Globus pallidus (tissue), 1 donor: ENCODE results near the gene RGS1.
"Not testable (repeated sequence)": the region's sequence is repeated elsewhere in the genome, so short reads cannot be mapped to it uniquely, and the experiment has no call there.

Source experiments
- DNase-seq: peaks from one replicate; pipeline ENCODE4 v3.0.0-alpha.2; 2015; ENCODE audit warnings: low spot score

The RGS1 gene, protein sequence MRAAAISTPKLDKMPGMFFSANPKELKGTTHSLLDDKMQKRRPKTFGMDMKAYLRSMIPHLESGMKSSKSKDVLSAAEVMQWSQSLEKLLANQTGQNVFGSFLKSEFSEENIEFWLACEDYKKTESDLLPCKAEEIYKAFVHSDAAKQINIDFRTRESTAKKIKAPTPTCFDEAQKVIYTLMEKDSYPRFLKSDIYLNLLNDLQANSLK

DNA sequence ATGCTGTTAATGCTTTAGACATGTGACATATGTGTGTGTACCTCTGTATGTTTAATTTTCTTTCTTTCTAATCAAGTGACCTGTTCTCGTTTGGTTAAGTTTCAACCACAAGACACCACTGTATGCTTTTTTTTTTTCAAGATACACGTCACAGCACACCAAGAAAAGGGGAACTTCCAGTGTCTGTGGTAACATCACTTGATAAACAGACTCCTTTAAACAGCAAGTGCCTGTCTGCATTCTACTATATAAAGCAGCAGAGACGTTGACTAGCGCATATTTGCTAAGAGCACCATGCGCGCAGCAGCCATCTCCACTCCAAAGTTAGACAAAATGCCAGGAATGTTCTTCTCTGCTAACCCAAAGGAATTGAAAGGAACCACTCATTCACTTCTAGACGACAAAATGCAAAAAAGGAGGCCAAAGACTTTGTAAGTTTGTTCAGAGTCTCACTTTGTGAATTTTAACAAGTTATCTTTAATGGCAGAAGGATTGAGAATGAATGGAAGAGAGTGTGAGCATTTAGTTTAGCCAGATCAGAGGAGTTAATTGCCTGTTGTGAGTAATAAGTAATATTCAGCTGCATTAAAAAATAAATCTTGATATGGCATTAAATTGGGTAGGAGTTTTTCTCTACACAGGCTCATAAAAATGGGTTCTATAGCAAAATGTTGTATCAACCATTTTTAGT lies at the start of gene RGS1:
Gene RGS1 (plus strand): TSS at position 275 of the 691 bp plus-strand sequence. CDS start 20 bp downstream, at position 295.
- DNase-seq, result peak; percentile 60

DNA sequence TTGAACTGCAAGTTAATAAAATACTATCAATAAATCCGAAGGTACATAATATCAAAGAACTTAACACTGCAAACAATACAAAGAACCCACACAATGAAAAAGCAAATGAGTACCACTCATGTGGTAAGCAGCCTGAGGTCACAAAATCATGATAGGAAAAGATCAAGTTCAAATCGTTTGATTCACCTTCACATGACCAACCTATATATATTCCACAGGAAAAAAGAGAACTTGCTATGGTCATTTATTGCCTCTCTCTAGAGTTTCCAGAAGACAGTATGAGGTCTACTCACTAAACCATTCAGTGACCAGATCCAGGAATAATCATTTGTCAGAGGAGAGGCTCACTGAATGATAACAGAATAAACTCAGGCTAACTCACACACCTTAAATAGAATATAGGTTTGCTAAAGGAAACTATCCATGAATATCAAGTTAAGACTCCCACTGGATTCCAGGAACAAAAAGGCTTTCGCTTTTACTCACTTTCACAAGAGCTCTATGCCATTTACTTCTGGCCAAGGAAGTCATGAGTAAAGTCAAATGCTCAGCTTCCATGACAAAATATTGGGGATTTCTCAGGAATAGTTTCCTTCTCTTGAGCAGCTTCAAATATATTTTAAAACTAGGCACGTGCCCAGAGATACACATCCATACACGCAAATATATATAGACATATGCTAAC lies 48.3 kb upstream of the RGS1 start:
- no peak for DNase-seq

DNA sequence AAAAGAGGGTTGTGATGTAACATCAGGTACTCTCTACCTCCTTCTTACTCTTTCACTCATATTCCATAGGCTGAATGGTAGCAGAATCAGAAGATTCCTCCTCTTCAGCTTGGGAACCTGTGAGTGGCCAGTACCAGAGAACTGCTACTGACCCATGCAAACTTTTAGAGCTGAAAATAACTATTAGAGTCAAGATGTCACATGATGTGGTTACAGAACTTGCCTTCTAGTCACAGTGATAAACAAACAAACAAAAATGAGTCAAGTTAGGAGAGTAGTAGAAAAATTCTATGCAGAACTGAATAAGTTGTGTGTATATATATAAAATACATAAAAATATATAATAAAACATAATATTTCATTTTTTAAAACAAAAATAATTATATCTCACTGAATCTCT lies 47.6 kb upstream of the RGS1 start:
- no peak for DNase-seq

DNA sequence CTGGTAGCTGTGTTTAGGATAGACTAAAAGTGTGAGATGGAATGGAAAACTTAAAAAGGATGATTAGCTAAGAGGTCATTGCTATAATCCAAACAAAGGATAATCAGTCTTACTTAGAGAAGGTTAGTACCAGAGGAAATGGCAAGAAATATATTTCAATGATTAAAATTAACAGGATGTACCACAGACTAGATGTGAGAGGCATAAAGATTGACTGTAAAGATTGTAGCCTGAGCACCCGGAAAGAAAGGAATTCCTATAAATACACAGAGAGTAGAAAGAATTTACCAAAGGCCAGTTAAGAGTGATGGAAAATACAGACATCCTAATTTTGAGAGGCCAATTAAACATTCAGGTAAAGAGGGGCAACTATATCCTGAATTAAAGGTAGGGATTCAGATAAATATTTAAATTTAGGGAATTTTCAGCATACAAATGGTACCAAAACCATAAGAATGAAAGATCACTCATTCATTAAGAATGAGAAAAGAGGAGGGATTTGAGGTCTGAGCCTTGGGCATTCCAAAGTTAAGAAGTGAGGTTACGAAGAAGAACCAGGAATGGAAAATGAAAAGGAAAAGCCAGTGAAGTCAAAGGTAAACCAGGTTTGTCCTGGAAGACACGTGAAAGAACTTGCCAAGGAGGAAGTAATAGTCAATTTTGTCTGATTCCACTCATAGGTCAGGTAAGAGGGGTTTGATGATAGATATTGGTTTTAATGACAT lies 46.4 kb upstream of the RGS1 start:
- DNase-seq, result no peak

DNA sequence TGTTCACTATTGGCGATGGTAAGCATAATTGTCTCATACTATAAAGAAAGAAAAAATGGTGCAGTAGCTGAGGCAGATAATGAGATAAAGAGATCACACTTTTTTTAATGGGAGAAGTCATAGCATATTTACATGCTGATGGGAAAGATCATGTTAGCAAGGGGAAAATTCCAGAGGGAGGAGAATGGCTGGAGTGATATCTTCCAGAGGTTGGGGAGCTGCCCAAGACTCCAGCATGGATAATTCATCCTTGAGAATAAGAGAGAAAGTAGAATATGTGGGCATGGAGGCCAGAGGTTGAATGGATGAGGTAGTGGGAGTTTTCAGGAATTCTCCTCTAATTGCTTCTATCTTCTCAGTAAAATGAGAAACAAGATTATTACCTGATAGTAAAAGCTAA lies 45.8 kb upstream of the RGS1 start:
- no peak for DNase-seq

DNA sequence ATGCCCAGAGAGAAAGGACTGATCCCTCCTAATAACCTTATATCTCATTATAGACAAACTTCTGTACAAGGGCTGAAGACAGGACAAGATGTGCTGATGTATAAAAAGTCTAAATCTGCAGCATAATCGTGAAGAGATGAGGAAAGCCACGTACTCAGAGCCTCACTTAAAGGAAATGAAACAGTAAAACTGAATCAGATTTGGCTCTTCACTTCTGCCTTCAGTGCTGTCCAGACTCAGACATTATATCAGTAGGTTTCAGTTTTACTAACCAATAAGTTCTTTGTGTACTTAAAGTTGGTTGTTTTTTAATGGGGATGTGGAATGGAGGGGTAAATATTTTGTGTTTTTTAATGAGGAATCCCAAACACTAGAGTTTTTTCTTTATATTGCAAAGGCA lies 45.3 kb upstream of the RGS1 start:
- peak; percentile 49 for DNase-seq

DNA sequence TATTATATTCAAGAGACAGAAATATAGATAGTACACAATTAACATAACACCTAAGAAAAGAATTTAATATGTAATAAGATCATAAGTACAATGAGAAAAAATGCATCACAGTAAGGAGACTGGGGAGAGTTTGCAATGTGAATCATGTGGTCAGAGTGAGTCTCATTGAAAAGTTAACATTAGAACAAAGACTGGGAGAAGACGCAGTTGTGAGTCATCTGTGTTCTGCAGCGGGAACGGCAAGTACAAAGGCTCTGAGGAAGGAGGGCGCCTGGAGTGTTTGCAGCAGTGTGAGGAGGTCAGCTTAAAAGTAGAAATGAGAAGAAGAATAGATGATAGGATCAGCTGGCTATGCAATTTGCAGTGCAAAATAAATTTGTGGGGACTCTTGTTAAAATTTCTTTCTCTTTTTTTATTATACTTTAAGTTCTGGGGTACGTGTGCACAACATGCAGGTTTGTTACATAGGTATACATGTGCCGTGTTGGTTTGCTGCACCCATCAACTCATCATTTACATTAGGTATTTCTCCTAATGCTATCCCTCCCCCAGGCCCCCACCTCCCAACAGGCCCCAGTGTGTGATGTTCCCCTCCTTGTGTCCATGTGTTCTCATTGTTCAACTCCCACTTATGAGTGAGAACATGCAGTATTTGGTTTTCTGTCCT lies 44.4 kb upstream of the RGS1 start:
- DNase-seq, result not testable (repeated sequence)

DNA sequence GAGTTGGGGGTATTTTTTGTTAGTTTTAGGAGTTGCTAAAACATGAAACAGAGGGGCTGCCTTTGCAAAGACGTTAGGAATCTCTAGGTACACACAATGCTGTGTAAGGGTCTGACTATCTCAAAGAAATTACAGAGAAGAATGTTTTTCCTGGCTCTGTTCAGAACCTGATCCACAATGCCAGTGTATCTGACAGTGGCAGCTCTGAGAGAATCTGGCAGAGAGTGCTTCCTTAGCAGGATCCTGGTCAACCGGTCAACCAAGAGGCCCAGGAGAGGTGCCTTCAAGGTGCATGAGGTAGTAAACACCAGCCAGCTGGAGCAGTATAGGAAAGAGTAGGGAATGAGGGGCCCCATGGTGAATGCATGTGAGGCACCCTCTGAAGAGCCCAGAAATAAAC lies 40.9 kb upstream of the RGS1 start:
- no peak for DNase-seq

DNA sequence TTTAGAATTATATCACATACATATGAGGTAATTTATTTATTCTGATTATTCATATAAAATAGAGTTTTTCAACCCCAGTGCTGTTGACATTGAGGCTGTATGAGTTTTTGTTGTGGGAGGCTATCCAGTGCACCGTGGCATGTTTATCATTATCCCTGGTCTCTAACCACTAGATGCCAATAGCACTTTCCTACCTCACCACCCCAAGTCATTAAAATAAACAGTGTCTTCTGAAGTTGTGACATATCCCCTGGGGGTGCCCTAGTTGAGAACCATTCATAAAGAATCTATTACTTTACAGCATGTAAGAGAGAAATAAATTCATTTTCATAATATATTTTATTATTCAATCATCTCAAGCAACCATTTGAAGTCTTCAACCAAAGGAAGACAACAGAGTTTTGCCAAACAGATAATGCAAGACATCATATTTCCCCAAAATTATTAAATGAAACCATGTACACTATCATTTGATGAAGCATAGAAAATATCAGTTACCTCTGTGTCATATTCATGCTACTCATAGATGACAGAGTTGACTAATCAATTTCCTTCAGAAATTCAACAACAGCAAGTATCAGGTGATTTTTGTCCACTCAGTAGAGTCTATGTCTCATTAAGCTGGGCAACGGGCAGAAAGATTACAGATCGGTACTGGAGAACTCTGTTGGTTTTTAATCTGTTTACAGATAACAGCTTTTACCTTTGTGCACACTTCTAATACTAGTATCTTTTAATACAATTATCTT lies 39.5 kb upstream of the RGS1 start:
- no peak for DNase-seq

DNA sequence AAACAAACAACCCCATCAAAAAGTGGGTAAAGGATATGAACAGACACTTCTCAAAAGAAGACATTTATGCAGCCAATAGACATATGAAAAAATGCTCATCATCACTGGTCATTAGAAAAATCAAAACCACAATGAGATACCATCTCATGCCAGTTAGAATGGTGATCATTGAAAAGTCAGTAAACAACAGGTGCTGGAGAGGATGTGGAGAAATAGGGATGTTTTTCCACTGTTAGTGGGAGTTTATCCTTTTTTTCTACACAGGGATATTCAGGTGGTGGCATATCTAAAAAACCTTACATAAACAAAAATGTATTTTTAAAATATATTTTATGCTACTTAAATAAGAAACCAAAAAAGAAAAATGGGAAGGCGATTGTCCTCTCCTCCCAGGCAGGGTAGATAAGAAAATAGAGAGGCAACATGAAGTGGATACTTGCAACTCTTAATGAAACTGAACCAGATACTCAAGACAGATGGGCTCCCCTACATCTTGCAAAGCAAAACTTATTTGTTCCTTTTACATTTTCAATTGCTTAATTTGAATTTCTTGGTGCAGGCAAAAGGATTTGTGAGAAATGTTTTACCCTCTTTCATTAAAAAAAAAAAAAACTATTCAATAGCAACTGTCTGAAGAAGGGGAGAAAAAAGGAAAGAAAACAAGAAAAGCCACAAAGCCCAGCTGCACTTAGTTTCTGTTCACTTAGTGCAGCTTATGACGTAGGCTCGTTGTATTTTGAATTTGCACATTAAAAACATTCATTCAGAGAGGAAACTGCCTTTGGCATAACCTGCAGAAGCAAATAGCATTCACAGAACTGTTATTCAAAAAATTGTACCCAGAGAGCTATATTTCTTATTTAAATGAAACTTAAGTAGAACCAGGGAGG lies 36.9 kb upstream of the RGS1 start:
- DNase-seq, result no peak

DNA sequence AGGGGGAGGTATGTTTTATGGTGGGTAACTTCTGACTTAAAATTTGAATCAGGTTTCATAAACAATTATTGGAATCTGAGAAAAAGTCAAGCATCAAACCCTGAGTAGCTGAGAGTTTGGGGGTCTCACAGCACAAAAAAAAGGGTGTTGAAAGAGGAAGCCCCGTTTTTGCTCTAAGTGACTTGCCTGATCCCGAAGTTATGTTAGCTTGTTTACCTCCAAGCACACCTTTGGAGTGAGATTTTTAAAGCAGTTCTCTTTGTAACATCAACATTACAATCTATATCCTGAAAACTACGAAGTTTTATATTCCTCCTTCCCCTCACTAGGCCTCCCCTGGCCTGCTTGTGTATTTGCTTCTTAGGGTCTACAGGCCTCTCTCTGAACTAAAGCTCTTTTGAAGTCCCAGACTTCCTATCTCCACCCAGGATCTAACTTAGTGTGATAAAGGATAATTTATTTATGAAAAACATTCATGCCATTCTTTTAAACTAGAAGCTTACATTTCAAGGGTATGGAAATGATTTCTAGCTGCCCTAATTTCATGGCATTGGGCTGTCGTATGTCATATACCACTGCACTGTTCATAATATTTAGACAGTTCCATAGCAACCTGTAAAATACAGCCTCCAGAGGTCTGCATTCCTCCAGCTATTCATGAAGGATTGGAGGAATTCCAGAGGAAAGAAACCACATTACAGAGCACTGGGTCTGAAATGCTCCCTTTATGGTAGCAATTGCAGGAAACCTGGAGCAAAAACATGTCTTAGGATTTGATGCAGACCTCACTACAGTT lies 36.1 kb upstream of the RGS1 start:
- DNase-seq, result no peak

DNA sequence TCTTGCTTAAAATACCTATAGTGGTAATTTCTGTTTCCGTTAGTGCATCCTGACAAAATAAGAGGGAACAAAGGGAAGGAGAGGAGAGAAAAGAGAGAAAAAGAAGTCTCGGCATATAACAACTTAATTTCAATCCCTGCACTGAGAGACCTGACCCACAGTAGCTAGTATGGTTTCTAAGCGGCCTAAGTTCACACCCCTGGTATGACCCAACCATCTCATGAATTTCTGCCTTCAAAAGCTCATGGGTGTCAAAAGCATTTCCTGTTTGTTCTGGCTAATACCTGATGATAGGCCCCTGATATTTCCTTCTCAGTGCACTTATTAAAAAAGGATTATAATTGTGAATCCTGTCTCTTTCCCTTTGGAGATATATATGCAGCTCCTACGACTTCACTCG lies 32.1 kb upstream of the RGS1 start:
- no peak for DNase-seq

DNA sequence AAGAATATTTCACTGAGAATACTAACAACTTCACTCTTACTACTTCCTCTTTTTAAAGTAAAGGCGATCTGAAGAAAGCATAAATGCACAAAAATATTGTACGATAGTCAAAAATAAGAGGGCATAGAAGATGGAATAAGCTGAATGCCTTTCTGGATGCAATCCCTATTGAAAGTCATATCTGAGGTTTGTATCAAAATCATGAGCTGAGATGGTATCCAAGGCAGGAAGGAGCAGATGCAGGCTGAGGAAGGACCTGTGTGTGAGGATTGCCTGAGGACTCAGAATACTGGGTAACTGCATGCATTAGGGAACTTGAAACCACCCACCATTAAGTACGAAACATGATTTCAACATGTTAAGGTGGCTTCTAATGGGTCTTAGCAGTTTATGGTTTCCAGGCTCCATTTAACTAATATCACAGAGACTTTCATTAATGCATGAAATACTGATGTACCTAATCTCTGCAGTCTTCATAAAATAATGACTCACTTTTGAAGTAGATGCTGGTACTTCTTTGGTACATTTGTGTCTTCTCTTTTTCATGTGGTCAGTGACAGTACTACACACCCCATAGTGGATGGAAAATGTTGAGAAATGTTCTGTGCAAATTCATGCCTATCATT lies 29.6 kb upstream of the RGS1 start:
- peak; percentile 23 for DNase-seq

DNA sequence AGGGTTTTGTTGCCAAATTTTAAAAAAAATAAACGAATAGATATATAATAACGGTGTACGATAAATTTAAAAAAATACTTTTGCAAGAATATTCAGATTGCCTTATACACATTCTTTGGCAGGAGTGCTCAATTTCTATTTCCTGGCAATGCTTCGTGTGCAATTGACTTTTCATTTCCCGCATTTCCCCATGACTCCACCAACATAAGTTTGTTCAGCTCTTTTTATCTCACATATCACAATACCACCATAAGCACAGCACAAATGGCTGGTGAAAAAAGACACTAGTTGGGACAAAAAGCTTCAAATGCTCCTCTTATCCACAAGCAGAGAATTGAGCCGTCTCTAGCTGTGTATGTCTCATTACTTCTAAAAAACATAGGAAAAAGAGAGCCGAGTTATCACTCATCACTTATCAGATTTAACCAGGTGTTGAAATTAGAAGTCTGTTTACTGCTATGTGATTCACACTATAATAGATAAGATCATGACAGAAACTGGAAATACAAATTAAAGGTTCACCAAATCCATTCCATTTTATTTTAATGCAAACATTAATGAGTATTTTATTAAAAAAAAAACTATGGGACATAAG lies 28.9 kb upstream of the RGS1 start:
- no peak for DNase-seq

DNA sequence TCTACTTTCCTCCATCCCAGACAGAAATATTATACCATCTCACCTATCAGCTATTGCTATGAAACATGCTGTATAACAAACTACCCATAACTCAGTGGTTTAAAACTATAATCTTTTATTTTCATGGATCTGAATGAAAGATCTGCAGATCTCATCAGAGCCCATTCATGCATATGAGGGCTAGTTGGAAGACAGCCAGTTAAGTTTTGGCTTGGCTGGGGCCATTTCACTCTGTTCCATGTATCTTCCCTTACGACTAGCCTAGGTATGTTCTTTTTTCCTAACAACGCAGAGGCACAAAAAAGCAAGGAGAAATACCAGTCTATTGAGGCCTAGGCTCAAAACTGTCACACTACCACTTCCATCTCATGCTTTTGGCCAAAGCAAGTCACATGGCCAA lies 28.1 kb upstream of the RGS1 start:
- DNase-seq, result no peak

DNA sequence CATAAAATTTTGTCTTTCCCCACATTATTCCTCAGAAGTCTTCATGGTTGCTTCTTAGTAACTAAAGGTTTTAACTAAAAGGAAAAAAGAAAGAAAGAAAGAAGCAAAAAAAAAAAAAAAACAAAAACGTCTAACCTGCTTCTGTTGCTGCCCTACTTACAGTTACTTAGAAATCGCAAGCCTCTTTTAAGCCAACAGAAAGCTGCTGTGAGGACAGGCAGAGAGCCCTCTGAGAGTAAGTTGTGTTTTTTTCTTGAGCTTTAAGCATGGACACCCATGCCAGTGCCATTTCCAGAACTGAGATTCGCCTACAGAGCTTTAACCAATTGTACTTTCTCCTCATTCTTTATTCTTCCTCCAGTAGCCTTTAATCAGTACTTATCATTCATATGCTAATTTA lies 25.6 kb upstream of the RGS1 start:
- no peak for DNase-seq

DNA sequence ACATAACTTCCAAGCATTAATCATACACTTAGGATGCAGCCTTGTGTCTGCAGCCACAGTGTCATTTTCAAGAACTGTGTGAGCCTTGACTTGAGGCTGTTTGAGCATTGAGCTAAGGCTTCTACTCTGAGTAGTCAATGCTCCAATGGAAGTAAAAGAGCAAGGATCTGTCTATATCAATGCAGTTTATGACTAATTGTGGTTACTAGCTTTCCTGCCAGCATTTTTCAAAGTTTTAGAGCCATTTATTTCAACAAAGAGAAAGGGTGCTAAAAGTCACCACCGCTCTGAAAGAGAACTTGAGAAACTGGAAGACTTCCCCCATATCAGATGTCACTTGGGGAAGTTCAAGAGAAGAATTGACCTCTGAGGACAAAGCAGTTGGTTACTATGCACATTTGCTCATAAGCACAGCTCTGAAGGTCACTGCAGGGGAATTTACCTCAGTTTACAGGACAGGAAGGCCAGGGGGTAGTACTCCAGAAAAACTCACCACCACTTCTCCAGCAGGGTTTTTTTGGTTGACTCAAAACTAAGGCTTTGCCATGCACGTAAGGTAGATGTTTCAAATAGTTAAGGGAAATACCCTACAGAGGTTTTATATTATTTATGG lies 24.5 kb upstream of the RGS1 start:
- DNase-seq, result no peak

DNA sequence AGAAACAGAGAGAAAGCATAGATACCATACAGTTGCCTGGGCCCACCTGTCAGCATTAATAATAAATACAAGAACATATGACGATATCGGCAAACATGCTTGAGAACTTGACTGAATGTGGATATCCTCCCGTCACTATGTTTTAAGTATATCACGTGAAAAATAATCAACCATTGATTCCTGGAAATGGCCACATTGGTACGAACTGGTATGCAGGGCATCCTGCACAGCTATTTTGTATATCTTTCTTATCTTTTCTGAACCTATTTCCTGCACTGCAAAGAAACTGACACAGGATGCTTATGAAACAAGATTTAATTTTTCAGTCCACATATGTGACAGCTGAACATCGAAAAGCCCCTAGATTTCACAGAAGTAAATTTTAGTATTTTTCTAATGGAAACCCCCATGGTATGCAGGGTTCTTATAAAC lies 22.8 kb upstream of the RGS1 start:
- no peak for DNase-seq
